ENCODE results near the gene RCAN1.

GRCh38 chr21:34598931-34599400 is 15.9 kb downstream of the RCAN1 start:
- TF ChIP-seq SIN3A (conservative IDR thresholded peaks at IDR 0.05 in 1 of 2, IDR thresholded peaks at IDR 0.05 in 1 of 2; ENCODE audit: low read depth in 1 of 2, low read length in 2 of 2) (no peak), POLR2A (IDR thresholded peaks at IDR 0.05; ENCODE audit: control extremely low read depth in 1 of 2, low read depth in 2 of 2, low read length in 2 of 2) (no peak), ATF3 (IDR thresholded peaks at IDR 0.05; ENCODE audit: insufficient read depth, low read depth, low read length) (no peak), CTCF (IDR thresholded peaks at IDR 0.05; ENCODE audit: control extremely low read depth in 1 of 3, insufficient read depth in 1 of 3, low read depth in 1 of 3, low read length in 3 of 3) (no peak), ZNF274 (IDR thresholded peaks at IDR 0.05; ENCODE audit: borderline replicate concordance, extremely low read depth, low read length) (no peak), BRCA1 (IDR thresholded peaks at IDR 0.05; ENCODE audit: low read depth, low read length) (no peak)
